Fibroblast of peridontal ligament (primary cell): Measurements from ENCODE around the gene CCDC85B.
A peak's percentile ranks its signal among the peaks of the same experiment; 100 is the strongest.
"Not testable (repeated sequence)": the region's sequence is repeated elsewhere in the genome, so short reads cannot be mapped to it uniquely, and the experiment has no call there.

ENCODE experiments used
- DNase-seq: peaks from one replicate; pipeline ENCODE4 v3.0.0-alpha.2; 2010; ENCODE audit errors: extremely low read depth

The CCDC85B gene

DNA sequence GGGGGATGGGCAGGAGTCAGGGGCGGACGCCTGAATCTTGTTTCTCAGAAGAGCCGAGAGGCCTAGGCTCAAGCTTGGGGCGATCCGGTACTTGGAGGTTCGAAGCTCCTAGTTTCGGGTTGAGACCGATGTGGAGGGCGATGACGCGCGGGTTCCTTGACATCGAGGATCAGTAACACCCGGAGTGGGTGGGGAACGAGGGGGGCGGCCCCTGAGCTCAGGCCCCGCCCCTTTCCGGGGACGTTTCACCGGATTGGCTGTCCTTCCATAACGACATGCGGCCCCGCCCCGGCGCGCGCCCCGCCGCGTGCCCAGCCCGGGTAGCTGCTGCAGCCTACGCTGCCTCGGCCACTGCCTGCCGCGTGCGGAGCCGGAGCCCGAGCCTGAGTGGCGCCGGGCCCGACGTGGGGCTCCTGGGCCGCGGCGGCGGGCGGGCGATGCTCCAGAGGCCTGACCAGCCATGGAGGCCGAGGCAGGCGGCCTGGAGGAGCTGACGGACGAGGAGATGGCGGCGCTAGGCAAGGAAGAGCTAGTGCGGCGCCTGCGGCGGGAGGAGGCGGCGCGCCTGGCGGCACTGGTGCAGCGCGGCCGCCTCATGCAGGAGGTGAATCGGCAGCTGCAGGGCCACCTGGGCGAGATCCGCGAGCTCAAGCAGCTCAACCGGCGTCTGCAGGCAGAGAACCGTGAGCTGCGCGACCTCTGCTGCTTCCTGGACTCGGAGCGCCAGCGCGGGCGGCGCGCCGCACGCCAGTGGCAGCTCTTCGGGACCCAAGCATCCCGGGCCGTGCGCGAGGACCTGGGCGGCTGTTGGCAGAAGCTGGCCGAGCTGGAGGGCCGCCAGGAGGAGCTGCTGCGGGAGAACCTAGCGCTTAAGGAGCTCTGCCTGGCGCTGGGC, at the start of gene CCDC85B:
Gene CCDC85B, plus strand, starts transcription at position 350 of the 895 bp plus-strand sequence. Its CDS starts 111 bp downstream, at position 461.
- DNase-seq: peak; percentile 95

DNA sequence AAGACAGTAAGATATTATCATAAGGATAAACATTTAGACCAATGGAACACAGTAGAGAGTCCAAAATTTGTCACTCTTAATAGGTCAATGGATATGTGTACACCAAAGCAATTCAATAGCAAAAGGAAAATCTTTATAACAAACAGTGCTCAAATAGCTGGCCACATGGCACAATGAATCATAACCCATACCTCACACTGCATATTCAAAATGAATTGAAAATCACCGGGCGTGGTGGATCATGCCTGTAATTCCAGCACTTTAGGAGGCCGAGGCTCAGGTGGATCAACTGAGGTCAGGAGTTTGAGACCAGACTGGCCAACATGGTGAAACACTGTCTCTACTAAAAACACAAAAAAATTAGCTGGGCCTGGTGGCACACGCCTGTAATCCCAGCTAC, 48.3 kb upstream of the CCDC85B start:
- no peak for DNase-seq

DNA sequence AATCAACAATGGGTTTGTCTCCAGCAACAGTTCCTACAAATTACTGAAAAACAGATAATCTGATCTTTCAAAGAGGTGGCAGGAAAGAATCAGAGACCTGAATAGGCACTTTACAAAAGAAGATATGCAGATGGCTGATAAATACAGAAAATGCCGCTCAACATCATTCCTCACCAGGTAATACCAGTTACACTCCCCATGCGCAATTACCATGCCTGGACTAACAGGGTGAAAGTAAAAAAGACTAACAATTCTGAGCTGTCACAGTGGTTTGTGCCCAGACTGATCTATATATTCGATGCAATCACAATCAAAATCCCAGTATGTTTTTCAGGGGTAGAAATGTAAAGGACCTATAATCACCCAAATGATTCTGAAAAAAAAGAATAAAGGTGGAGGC, 46.7 kb upstream of the CCDC85B start:
- no peak for DNase-seq

DNA sequence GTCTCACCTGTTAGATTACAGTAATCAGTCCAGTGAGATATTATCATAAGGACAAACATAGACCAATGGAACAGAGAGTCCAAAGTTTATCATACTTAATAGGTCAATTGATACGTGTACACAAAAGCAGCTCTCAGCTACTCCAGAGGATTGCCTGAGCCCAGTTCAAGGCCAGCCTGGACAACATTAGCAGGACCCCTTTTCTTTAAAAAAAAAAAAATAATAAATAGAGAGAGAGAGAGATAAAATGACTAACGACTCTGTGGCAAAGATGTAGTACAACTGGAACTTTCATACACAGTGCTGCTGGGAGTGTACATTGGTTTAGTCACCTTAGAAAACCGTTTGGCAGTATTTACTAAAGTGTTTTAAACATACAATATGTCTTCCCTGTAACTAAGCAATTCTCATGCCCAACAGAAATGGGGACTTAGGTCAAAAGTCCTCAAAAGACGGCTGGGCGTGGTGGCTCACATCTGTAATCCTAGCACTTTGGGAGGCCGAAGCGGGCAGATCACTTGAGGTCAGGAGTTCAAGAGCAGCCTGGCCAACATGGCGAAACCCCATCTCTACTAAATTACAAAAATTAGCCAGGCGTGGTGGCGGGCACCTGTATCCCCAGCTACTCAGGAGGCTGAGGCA, 46.1 kb upstream of the CCDC85B start:
- DNase-seq: no peak

DNA sequence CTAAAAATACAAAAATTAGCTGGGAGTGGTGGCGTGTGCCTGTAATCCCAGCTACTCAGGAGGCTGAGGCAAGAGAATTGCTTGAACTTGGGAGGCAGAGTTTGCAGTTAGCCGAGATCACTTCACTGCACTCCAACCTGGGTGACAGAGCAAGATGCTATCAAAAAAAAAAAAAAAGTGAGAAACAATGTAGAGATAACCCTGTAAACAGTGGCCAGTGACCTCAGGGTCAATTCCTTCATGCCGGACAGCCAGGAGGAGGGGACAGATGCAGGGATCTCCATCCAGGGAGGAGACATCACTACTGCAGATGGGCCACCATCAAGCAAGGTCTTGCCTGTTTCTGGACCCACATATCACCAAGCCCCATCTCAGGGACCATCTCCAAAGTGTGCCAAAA, 42.7 kb upstream of the CCDC85B start:
- no peak for DNase-seq

DNA sequence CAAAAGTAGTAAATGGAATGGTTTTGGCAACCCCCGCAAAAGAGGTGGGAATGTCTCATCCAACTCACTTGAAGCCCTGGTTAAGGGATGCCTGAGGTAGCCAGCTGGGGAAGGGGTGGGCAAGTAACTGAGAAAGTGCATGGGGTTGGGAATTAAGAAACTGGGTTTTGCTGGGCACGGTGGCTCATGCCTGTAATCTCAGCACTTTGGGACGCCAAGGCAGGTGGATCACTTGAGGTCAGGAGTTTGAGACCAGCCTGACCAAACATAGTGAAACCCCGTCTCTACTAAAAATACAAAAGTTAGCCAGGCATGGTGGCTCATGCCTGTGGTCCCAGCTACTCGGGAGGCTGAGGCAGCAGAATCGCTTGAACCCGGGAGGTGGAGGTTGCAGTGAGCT, 41.8 kb upstream of the CCDC85B start:
- DNase-seq: not testable (repeated sequence)

DNA sequence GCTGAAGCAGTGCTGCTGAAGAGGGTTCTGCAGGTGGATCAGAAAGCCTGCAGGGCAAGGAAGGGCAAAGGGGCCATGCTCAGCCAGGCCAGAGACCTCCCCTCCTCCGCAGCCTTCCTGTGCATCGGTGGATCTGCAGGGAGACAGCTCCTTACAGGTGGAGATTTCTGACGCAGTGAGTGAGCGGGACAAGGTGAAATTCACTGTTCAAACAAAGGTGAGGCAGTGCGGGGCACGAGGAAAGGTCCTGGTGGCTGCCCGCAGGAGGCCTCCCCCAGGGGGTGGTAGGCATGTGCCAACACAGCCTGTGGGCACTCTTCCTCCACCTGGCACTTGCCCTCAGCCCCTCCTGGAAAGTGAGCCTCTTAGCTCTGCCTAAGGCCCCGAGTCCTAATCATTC, 41.1 kb upstream of the CCDC85B start:
- no peak for DNase-seq

DNA sequence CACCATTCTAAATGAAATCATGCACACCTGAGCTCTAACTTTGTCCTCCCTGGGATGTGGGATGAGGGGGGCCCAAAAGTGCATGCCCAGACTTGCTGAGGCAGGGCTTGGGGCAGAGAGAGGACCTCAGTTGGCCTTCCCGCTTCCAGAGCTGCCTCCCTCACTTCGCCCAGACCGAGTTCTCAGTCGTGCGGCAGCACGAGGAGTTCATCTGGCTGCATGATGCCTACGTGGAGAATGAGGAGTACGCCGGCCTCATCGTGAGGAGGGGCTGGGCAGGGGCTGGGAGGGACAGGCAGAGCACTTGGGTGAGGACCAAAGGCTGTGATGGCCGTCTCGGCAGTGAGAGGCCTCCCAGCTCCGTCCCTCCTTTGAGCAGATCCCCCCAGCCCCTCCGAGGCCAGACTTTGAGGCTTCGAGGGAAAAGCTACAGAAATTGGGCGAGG, 40.7 kb upstream of the CCDC85B start:
- no peak for DNase-seq

DNA sequence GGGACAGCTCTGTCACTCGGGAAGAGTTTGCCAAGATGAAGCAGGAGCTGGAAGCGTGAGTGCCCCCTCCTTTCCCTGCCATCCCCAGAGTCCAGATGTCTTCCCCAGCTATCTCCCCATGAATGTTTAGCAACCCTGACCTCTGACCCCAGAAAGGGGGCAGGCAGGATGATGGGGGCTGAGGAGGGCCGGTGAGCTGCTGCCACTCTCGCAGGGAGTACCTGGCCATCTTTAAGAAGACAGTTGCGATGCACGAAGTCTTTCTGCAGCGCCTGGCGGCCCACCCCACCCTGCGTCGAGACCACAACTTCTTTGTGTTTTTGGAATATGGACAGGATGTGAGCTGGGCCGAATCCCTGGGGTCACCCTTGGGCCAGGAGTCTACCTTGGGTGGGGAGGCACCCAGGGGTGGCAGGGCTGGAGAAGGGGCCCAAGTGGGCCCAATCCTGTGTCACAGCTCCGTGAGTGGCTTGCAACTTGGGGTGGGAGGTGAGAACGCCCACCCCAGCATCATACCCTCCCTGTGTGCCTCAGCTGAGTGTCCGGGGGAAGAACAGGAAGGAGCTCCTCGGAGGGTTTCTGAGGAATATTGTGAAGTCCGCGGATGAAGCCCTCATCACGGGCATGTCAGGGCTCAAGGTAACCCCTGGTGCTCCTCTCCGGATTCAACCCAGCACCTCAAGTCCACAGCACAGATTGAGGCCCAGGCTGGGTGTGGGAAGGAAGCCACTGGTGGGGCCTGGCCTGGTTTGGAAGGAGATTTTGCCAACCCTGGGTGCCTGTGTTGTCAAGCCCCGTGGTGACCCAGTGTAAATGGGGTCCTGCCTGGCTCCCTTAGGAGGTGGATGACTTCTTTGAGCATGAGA, 40.0 kb upstream of the CCDC85B start:
- no peak for DNase-seq

DNA sequence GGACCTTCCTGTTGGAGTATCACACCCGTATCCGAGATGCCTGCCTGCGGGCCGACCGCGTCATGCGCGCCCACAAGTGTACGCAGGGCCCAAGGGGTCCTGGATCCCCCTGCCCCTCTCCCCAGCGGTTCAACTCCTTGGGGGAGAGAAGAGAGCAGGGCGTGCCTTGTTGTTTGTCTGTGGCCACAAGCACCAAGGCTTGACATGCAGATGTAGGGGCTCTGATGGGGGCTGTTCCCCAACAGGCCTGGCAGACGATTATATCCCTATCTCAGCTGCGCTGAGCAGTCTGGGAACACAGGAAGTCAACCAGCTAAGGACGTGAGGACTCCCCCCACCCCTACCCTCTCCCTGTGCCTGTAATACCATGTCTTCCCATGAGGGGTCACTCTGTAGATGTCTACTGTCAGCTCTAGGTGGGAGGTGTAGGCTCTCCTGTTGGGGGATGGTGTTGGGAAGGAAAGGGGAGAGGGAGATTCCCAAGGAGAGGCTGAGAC, 39.3 kb upstream of the CCDC85B start:
- no peak for DNase-seq

DNA sequence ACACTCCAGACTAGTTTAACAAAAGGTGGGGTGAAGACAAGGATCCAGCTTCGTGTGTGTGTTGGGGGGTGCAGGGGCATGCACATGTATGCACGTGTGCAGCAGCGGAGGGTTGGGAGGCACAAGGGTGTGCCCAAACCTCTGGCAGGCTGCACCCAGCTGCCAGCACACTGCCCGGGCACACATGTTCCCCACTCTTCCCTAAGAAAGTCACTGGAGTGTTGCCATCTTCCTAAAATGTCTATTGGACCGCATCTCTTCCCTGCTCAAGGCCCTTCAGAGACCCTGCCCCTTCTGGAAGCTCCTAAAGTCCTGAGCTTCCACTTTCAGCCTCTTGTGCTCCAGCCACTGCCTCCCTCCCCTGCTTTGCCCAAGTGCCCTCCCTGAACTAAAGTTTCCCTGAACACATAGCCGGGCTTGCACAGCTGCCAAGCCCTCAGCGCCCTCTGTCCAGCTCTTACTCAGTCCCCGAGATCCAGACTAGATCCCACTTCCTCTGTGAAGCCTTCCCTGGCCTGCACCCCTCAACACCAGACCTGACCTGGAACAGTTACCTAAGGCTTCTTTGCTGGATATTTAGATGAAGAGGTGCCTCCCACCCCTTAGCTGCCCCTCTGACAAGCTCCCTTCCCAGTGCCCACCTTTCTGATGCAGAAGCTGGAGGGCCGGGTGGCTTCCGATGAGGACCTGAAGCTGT, 38.5 kb upstream of the CCDC85B start:
- no peak for DNase-seq

DNA sequence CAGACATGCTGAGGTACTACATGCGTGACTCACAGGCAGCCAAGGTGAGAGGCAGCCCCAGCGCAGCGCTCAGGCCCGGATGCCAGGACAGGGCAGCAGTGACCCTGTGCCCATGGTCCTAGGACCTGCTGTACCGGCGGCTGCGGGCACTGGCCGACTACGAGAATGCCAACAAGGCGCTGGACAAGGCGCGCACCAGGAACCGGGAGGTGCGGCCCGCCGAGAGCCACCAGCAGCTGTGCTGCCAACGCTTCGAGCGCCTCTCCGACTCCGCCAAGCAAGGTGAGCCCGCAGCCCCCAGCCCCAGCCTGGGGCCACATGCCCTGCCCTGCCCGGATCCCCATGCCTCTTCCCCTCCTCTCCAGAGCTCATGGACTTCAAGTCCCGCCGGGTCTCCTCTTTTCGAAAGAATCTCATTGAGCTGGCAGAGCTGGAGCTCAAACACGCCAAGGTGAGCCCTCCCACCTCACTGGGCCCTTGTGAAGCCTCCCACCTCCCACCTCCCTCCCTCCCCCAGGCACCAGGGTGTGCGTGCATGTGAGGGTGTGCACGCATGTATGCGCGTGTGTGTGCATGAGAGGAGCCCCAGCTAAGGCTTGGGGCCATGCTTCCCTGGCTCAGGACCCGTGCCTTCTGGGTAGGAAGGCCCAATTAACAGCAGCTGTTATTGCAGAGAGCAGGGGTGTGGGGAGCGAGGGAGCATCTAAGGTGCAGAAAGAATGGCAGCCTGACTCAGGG, 37.8 kb upstream of the CCDC85B start:
- no peak for DNase-seq

DNA sequence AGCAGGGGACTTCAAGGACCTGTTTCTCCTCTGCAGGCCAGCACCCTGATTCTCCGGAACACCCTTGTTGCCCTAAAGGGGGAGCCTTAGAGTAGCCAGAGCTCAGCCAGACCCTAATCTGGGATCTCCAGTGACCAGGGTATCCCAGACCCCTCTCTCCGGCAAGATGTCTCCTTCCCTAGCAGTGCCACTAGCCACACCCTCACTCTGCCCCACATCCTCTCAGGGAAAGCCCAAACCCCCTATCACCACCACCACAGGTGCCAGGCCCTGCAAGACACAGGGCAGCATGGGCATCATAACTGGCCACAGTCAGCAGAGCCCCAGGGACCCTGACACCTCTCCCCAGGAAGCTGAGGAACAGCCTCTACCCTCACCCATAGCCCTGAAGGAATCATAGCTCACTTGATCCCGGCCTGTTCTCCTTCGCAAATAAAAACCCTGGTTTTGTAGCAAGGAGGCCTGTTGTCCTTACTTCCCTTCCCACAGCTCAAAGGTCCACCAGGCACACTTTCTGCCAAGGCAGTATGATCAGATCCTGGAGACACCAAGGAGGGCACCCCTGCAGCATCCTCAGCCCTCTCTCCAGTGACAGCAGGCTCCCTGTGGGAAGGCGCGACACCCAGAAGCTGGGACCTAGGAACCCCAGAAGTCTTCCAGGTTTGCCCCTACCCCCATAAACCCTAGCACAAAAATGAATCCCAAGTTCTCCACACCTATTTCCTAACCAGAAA, 37.1 kb upstream of the CCDC85B start:
- DNase-seq: no peak

DNA sequence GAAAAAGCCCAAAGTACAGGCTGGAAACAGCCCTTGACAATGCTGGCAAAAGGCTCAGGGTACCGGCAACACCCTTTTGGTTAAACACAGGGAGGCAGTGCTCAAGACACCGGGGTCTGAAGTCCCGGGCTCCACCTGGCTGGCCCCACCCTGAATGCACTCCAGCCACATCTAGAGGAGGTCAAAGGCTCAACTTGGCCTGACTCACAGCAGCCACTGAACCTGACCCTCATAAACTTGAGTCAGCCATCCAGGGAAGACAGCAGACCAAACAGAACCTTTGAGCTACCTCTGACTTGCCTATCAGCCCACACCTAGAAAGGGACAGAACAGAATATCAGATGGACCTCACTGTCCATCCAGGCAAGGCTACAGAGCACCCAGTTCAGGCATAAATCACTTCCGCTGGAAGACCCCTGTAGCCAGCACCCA, 36.3 kb upstream of the CCDC85B start:
- no peak for DNase-seq

DNA sequence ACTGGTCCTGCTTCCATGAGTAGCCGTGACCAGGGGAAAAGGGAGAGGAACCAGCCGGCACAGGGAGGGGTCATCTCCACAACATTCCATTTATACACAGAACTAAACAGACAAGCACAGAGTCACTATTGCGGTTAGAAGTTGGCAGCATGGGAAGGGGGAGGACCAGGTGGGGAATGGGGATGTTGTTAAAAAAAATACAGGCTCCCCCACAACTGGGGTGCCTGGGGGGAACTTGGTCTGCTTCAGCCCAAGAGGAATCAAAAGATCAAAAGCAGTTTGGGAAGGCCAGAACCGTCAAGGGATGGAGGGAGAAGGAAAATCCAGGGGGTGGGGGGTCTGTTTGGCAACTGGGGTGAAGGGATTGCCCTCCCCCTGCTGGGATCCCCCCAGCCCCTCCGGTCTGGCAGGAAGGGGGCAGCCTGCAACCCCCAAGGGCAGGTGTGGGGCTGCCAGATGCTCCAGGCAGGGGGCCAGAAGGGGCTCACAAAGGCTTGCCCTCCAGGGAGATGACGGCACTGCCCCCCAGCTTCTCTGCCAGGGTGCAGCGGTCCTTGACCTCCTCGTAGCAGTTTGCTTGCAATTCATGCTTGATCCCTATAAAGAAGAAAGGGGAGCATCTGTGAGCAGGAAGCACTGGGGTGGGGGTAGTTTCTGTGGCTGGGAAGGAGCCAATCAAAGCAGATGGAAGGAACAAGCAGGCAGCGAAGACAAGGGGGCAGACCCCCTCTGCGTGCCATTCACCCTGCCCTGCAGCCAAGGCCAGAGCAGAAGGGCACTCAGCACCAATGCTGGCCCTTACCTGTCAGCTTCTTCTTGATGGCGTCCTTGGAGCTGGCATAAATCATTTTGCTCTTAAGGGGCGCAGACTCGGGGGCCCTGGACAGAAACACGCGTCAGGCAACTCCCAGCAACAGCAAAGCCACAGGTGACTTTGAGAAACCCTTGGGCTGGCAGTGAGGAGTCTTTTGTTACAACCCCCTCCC, 35.3 kb upstream of the CCDC85B start:
- no peak for DNase-seq

DNA sequence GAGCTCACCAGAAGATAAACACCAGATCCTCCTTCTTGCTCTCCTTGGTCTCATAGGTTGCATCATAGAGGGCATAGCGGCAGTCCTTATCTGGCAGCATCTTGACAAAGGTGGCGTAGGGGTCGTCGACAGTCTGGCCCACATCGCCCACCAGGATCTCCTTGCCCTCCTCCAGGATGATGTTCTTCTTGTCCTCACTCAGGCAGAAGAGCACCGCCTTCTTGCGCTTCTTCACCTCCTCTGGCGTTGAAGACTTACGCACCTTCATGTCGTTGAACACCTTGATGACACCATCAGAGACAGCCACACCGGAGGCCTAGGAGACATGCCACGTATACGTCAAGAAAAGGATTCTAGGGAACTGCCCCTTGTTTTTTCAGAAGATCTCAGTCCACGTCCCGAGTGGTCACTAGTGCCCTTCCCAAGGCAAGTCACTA, 34.5 kb upstream of the CCDC85B start:
- no peak for DNase-seq

DNA sequence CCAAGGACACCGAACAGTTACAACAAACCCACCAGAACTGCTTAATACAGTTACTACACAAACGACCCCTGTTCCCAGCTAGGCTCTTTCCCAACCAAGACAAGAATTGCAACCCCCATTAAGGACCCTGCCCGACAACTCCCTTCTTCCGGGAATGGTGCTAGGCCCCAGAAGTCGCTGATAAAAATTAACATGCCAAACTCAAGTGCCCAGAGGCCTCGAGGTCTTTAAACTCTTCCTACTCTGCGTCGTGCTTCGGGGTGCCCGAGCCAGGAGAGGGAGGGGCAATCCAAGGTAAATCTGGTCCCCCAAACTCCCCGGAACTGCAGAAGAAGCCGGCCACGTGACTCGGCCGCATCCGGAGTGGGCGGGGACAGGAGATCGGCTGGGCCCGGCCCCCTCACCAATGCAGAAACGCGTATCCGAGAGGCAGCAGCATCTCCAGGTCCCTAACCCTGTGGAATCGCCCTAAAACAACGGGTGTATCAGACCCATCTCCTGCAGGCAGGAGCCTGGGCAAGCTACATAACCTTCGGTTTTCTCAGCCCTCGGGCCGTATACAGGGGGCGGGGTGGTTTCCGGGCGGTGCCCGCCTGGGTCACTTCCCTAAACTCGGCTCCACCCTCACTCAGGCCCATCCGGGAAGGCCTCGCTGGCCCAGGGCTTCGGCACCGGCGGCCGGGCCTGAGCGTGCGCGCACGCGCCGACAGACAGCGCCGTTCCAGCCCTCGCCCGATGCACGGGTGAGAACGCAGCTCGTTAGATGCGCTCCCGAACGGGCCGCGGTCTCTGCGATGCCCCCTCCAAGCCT, 33.6 kb upstream of the CCDC85B start:
- peak; percentile 51 for DNase-seq

DNA sequence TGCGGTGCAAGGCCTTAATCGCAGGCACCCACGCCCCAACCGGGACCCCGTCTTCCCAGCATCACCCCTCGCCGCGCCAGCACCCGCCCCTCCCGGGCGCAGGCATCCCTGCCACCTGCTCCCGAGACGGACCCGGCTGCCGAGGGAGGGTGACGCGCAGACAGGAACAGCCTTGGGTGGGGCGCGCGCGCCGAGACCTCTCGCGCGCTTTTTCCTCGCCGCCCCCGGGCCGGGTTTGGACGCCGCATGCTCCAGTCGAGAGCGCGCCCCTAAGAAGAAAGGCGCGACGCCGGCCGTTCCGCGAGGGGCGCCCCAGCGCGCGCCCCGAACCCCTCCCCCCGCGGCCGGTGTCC, 33.0 kb upstream of the CCDC85B start:
- DNase-seq: no peak
